ENCODE data around the gene YY1.

GRCh38 chr14:100303179-100303578 lies 64.2 kb downstream of the YY1 start:
- TF ChIP-seq EZH2 (IDR thresholded peaks at IDR 0.05; ENCODE audit: borderline replicate concordance) (no peak), CTCF (IDR thresholded peaks at IDR 0.05; ENCODE audit: poor library complexity) (peak; percentile 43)
